Tibial nerve (tissue), 4 donors: ENCODE results near the gene ELMO1. TPM values are rescaled to one million over a fixed set of nuclear protein-coding genes. Genes with fewer than 3 reads are reported as not detected.

ENCODE experiments used
- DNase-seq, 2 donors: peaks; one replicate each; pipeline ENCODE4 v3.0.0-alpha.2; 2019; ENCODE audit warnings: low spot score in 2 of 2
- H3K27ac ChIP-seq, 4 donors: fragments of 200-600 bp; sonication (generic) in 3 of 4; one replicate each; pipeline ENCODE4 v1.5.1; 2017 to 2019; ENCODE audit warnings: mild to moderate bottlenecking in 1 of 4
- H3K27me3 ChIP-seq, 2 donors: fragments of 200-600 bp; sonication (generic) in 1 of 2; one replicate each; pipeline versions ENCODE4 v1.5.1 to v1.6.0; 2017 to 2019
- H3K36me3 ChIP-seq, 3 donors: fragments of 200-600 bp; sonication (generic); one replicate each; pipeline ENCODE4 v1.5.1; 2018 to 2019
- H3K4me1 ChIP-seq, 4 donors: fragments of 200-600 bp; sonication (generic) in 3 of 4; one replicate each; pipeline ENCODE4 v1.5.1; 2017 to 2019
- H3K4me3 ChIP-seq, 4 donors: fragments of 200-600 bp; sonication (generic) in 3 of 4; one replicate each; pipeline ENCODE4 v1.5.1; 2017 to 2019; ENCODE audit warnings: mild to moderate bottlenecking in 1 of 4, moderate library complexity in 1 of 4
- H3K9me3 ChIP-seq, 4 donors: fragments of 200-600 bp; sonication (generic) in 3 of 4; one replicate each; pipeline ENCODE4 v1.5.1; 2017 to 2019
- CTCF ChIP-seq, 5 experiments: fragments of 200-600 bp in 3 of 5; fragments of 450-650 bp in 2 of 5; sonication (generic) in 3 of 5; IDR thresholded peaks; one replicate each; pipeline ENCODE4 v1.5.1; 2016 to 2019; ENCODE audit warnings: antibody characterized with exemption in 5 of 5, mild to moderate bottlenecking in 3 of 5, moderate library complexity in 2 of 5
- EP300 ChIP-seq, 2 donors: sonication (generic); formaldehyde crosslinking; IDR thresholded peaks; one replicate each; pipeline ENCODE4 v1.6.1; 2017; ENCODE audit warnings: antibody characterized with exemption in 2 of 2, mild to moderate bottlenecking in 1 of 2
- POLR2A ChIP-seq, 2 donors: fragments of 450-650 bp; IDR thresholded peaks; one replicate each; pipeline ENCODE4 v1.6.1; 2017; ENCODE audit warnings: antibody characterized with exemption in 2 of 2, mild to moderate bottlenecking in 2 of 2, moderate library complexity in 2 of 2
- WGBS, 2 donors: methylation state at CpG; one replicate each; pipeline ENCODE4 v1.1.5; 2018; 5-methylcytosine and 5-hydroxymethylcytosine counted together
- total RNA-seq, 4 donors: library from RNA; depleted of rRNA; stranded (reverse); fragments of >200 nt; gene quantifications; one replicate each; pipeline ENCODE4 v1.1.0, GENCODE V29; 2016

The ELMO1 gene
- total RNA-seq, 4 donors from 2014 or later = 196 to 328 (median 268) TPM

GRCh38 chr7:37027557-37028341 is 420.9 kb downstream of the ELMO1 start:
- no peak for DNase-seq
- no peak for TF ChIP-seq CTCF (IDR thresholded peaks at IDR 0.05)
- TF ChIP-seq POLR2A (IDR thresholded peaks at IDR 0.05) = no peak
- no peak for TF ChIP-seq EP300 (IDR thresholded peaks at IDR 0.05)
- Histone ChIP-seq H3K27ac (no peak overlapping the region), H3K4me3 (no peak overlapping the region), H3K9me3 (no peaks in the 10 kb centered on the region), H3K36me3 (peaks cover 0 to 3% (median 0%) of the 10 kb centered on the region in 3 donors), H3K4me1 (peaks cover 0 to 25% (median 20%) of the 10 kb centered on the region in 4 donors), H3K27me3 (no peaks in the 10 kb centered on the region)
- 89 to 92% methylated on average over 6 of the region's 6 CpGs for WGBS, 2 donors

- Histone ChIP-seq H3K4me3 (no peak overlapping the region), H3K4me1 (peaks cover 0 to 19% (median 13%) of the 10 kb centered on the region in 4 donors), H3K27ac (no peak overlapping the region), H3K36me3 (peaks cover 0 to 3% (median 0%) of the 10 kb centered on the region in 3 donors), H3K9me3 (no peaks in the 10 kb centered on the region), H3K27me3 (no peaks in the 10 kb centered on the region)
- no peak for DNase-seq
- WGBS, 2 donors = 38 to 60% methylated on average over 1 of the region's 1 CpG
- no peak for TF ChIP-seq CTCF (IDR thresholded peaks at IDR 0.05)
- TF ChIP-seq EP300 (IDR thresholded peaks at IDR 0.05) = no peak
- no peak for TF ChIP-seq POLR2A (IDR thresholded peaks at IDR 0.05)
Measured at GRCh38 chr7:37027104-37027503, 421.6 kb downstream of the ELMO1 start.

- TF ChIP-seq POLR2A (IDR thresholded peaks at IDR 0.05) (no peak), CTCF (IDR thresholded peaks at IDR 0.05) (no peak), EP300 (IDR thresholded peaks at IDR 0.05) (no peak)
- H3K36me3 ChIP-seq = no peaks in the 10 kb centered on the region
- peaks cover 0 to 20% (median 9%) of the 10 kb centered on the region in 4 donors for H3K4me1 ChIP-seq
- no peak for DNase-seq
- WGBS, 2 donors = 92% methylated on average over 2 of the region's 2 CpGs
- H3K27me3 ChIP-seq = no peaks in the 10 kb centered on the region
- no peak overlapping the region for H3K27ac ChIP-seq
- no peak overlapping the region for H3K4me3 ChIP-seq
- no peaks in the 10 kb centered on the region for H3K9me3 ChIP-seq
Measured at GRCh38 chr7:37018954-37019353, 429.7 kb downstream of the ELMO1 start.

DNA sequence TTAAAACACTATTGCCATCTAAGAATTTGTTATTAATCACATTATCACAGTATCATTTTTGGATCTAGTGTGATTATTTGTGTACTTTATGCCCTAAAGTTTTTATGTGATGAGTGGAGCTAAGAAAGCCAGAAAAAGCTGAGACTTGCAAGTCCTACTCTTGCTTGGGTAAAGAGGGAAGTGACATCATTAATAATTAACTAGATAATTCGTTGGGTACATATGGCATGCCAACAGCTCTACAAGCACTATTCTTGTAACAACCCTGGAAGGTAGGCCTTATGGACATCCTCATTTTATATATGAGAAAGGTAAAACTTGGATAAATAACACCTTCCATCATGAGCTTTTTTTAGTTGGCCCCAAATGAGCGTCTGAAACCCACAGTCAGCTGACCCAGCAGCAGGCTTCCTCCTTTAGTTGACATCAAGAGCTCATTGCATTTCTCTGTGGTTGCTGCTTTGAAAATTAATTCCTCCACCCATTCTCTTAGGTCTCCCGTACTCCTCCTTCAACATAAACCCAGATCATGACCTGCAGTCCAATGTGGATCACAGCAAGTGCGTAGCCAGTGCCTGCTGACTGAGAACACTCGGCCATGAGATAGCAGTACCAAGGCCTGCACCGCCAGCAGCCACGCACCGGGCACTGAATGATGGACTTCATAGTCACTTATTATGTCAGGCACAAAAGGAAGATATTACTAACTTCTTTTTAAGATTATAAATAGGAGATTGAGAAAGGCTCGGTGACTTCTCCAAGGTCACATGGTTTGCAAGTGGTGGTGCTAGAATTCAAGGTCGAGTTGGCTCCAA is 432.4 kb downstream of the ELMO1 start:
- DNase-seq = no peak
- Histone ChIP-seq H3K27ac (no peak overlapping the region), H3K4me3 (no peak overlapping the region), H3K36me3 (peaks cover 0 to 19% (median 0%) of the 10 kb centered on the region in 3 donors), H3K27me3 (no peaks in the 10 kb centered on the region), H3K4me1 (peaks cover 0 to 19% (median 7%) of the 10 kb centered on the region in 4 donors), H3K9me3 (no peaks in the 10 kb centered on the region)
- TF ChIP-seq POLR2A (IDR thresholded peaks at IDR 0.05) (no peak), CTCF (IDR thresholded peaks at IDR 0.05) (no peak), EP300 (IDR thresholded peaks at IDR 0.05) (no peak)
- WGBS, 2 donors = 85 to 89% methylated on average over 10 of the region's 10 CpGs
